ENCODE results near the gene PEX14.

Gene PEX14

GRCh38 chr1:10520497-10520896, 45.7 kb downstream of the PEX14 start:
- no peak for DNase-seq

- DNase-seq: no peak
These were observed 46.2 kb downstream of the PEX14 start for GRCh38 chr1:10520952-10521351.

GRCh38 chr1:10521537-10522157, 46.9 kb downstream of the PEX14 start:
- peak in 1 of 5 experiments; percentile 36 for DNase-seq

- no peak for DNase-seq
These were observed 47.6 kb downstream of the PEX14 start for GRCh38 chr1:10522322-10522860.

GRCh38 chr1:10525208-10525607, 50.5 kb downstream of the PEX14 start:
- peak in 2 of 5 experiments; percentile 66 to 83 for DNase-seq

GRCh38 chr1:10528066-10529014, 53.6 kb downstream of the PEX14 start:
- DNase-seq: no peak

GRCh38 chr1:10529091-10529490, 54.3 kb downstream of the PEX14 start:
- DNase-seq: no peak

GRCh38 chr1:10529765-10530164, 55.0 kb downstream of the PEX14 start:
- DNase-seq: no peak

GRCh38 chr1:10530281-10530740, 55.6 kb downstream of the PEX14 start:
- DNase-seq: no peak

- no peak for DNase-seq
These were observed 56.2 kb downstream of the PEX14 start for GRCh38 chr1:10530756-10531495.

GRCh38 chr1:10532362-10532761, 57.6 kb downstream of the PEX14 start:
- no peak for DNase-seq

GRCh38 chr1:10534519-10534918, 59.8 kb downstream of the PEX14 start:
- no peak for DNase-seq

- no peak for DNase-seq
These were observed 61.5 kb downstream of the PEX14 start for GRCh38 chr1:10536133-10536770.

- DNase-seq: no peak
These were observed 62.5 kb downstream of the PEX14 start for GRCh38 chr1:10537082-10537766.

- DNase-seq: peak in 1 of 5 experiments; percentile 60
These were observed 64.1 kb downstream of the PEX14 start for GRCh38 chr1:10538646-10539355.

GRCh38 chr1:10539411-10540043, 64.8 kb downstream of the PEX14 start:
- peak in 1 of 5 experiments; percentile 82 for DNase-seq

GRCh38 chr1:10540277-10541005, 65.7 kb downstream of the PEX14 start:
- DNase-seq: no peak

- DNase-seq: no peak
These were observed 66.5 kb downstream of the PEX14 start for GRCh38 chr1:10541286-10541685.

- DNase-seq: peak in 2 of 5 experiments; percentile 34 to 50
These were observed 69.5 kb downstream of the PEX14 start for GRCh38 chr1:10544239-10544638.

- no peak for DNase-seq
These were observed 72.1 kb downstream of the PEX14 start for GRCh38 chr1:10546896-10547295.

Measured in T-helper 2 cell (primary cell).